Activated CD4-positive, alpha-beta T cell treated with anti-CD3 and anti-CD28 coated beads, Interleukin-2, amount 10 ng/mL, durations not matched to agents 24 days and 14 days (primary cell): ENCODE data around the gene PLEKHA7. TPM values are rescaled to one million over a fixed set of nuclear protein-coding genes. Genes with fewer than 3 reads are reported as not detected.
A peak's percentile ranks its signal among the peaks of the same experiment; 100 is the strongest.
"Not testable (repeated sequence)": the region's sequence is repeated elsewhere in the genome, so short reads cannot be mapped to it uniquely, and the experiment has no call there.

Source experiments
- DNase-seq: peaks from one replicate; pipeline ENCODE4 v3.0.0; 2022
- H3K27ac Mint-ChIP-seq: one replicate; pipeline ENCODE4 v1.8.0; 2022; ENCODE audit warnings: mild to moderate bottlenecking, mixed read lengths
- H3K27me3 Mint-ChIP-seq: one replicate; pipeline ENCODE4 v1.8.0; 2022; ENCODE audit warnings: mixed read lengths
- H3K36me3 Mint-ChIP-seq: one replicate; pipeline ENCODE4 v1.8.0; 2022; ENCODE audit warnings: low read depth, mild to moderate bottlenecking, mixed read lengths
- H3K4me1 Mint-ChIP-seq: one replicate; pipeline ENCODE4 v1.8.0; 2021; ENCODE audit warnings: mixed read lengths
- H3K4me3 Mint-ChIP-seq: one replicate; pipeline ENCODE4 v1.8.0; 2022; ENCODE audit warnings: mild to moderate bottlenecking, moderate library complexity, mixed read lengths
- H3K9me3 Mint-ChIP-seq: one replicate; pipeline ENCODE4 v1.8.0; 2021; ENCODE audit warnings: mixed read lengths
- intact Hi-C: fragments of 100-400 bp; cut with micrococcal nuclease; formaldehyde crosslinking; loops from one replicate; pipeline ENCODE4 v1.15.1; 2023
- total RNA-seq: library from RNA; stranded (reverse); gene quantifications from 2 replicates; pipeline ENCODE4 v1.2.3, GENCODE V29; 2022

The PLEKHA7 gene
- total RNA-seq, 1 donor from 2014 or later, result 16.7 TPM

DNA sequence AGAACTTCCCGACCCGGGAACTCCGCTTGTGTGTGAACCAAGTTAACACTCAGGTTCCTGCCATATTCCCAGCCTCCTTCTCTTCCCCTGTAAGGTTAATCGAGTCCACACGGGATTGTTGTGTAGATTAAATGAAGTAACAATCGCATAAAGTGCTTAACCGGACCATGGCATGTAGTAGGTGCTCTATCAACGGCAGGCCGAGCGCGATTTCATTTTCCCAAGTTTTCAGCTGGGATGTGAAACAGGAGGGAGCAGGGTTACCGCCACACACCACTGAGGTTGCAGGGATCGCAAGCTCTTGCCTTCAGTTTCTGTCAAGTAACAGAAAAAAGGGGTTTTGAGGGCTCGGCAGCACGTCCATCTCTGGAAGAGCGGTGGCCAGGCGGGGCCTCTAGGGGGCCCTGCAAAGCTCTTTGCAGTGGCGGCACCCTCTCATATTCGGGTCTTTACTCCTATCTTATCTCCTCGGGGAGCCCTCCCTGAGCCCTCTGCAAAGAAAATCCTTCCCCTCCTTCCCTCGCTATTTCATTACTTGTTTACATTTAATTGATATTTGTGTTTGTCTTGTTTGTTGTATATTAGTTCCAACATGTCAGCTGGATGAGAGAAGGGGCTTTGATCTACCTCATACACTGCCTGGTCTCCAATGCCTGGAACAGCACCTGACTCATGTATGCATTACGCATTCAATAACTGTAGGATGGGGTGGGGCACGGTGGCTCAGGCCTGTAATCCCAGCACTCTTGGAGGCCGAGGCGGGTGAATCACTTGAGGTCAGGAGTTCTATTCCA is 816 bp upstream of the PLEKHA7 start:
- no peaks in the 10 kb centered on the region for H3K36me3 Mint-ChIP-seq
- H3K9me3 Mint-ChIP-seq, result no peaks in the 10 kb centered on the region
- peak overlapping the region; percentile 48 for H3K27ac Mint-ChIP-seq
- intact Hi-C loops, result loop anchor here (5.0 kb wide), 1 partner anchor 78 kb away; no protein-coding TSS in a partner anchor
- H3K4me1 Mint-ChIP-seq, result peaks cover 3% of the 10 kb centered on the region
- H3K4me3 Mint-ChIP-seq, result peak overlapping the region; percentile 84
- H3K27me3 Mint-ChIP-seq, result peaks cover 39% of the 10 kb centered on the region
- DNase-seq, result peak; percentile 67

DNA sequence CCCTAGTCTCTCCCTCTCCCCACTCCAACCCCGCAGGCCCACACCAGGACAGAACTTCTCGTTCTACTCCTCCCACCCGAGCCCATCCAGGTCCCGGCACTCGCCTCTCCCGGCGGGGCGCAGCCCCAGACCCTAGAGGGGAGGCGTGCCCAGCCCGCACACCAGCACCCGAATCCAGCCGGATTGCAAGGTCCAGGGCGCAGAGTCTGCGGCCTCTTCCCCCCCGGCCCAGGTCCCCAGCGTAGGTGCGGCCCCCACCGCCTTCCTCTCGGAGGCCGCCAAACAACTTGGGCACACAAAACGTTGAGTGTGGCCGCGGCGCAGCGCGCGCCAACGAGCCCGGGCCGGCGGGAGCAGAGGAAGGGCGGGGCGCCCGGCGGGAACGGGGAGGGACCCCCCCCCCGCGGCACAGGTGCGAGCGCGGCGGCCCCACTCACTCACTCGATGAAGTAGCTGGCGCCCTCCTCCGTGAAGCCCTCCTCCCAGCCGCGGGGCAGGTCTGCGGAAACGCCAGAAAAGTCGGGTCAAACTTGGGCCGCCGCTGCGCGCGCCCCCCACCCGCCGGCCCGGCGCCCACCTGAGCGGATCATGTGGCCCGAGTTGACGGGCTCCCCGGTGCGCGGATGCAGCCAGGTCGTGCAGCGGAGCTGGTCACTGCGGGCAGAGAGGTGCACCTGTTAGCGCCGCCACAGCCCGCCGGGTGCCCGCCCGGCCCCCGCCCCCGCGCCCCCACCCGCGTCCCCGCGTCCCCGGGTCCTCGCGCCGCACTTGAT is 480 bp downstream of the PLEKHA7 start:
- Mint-ChIP-seq H3K27ac (no peak overlapping the region), H3K4me1 (peaks cover 3% of the 10 kb centered on the region), H3K4me3 (peak overlapping the region; percentile 59), H3K27me3 (peaks cover 33% of the 10 kb centered on the region), H3K9me3 (no peaks in the 10 kb centered on the region), H3K36me3 (no peaks in the 10 kb centered on the region)
- intact Hi-C loops, result loop anchor here (5.0 kb wide), 1 partner anchor 76 kb away; no protein-coding TSS in a partner anchor
- peak; percentile 72 for DNase-seq

DNA sequence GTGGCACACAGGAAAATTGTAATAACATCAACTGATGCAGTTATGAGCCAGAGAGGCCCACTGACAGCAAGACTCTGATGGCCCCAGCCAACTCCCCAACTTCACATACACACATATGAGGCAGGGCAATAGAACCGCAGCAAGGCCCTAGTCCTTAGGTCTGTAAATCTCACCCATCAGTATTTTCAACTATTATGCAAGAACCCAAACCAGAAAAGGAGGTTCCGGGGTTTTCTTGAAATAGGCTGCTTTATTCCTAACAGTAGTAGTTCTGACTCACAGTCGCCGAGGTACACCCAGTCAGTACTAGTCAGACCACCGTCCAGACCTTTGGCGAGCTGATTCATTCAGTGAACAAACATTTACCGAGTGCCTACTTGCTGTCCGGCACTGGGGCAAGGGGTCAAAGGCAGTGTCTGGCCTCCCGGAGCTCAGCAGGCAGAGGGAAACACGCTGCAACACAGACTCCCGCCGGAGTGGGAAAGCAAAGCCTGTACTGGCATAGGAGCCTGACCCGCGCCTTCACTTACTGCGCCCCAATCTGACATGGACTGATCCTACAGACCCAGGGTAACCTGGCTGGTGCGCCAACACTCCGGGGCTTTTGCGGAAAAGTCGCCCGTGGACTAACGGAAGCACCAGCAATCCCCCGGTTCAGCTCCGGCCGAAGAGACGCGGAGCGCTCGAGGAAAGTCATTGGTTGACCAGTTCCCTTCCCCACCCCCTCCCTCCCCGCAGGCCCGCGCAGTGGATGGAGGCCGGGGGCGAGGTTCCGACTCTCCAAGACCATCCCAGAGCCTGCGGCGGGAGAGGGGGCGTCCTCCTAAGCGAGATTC is 1.3 kb downstream of the PLEKHA7 start:
- Mint-ChIP-seq H3K27ac (no peak overlapping the region), H3K36me3 (no peaks in the 10 kb centered on the region), H3K4me3 (peak overlapping the region; percentile 59), H3K9me3 (no peaks in the 10 kb centered on the region), H3K4me1 (peaks cover 3% of the 10 kb centered on the region), H3K27me3 (peaks cover 27% of the 10 kb centered on the region)
- intact Hi-C loops, result loop anchor here (5.0 kb wide), 1 partner anchor 76 kb away; no protein-coding TSS in a partner anchor
- no peak for DNase-seq

DNA sequence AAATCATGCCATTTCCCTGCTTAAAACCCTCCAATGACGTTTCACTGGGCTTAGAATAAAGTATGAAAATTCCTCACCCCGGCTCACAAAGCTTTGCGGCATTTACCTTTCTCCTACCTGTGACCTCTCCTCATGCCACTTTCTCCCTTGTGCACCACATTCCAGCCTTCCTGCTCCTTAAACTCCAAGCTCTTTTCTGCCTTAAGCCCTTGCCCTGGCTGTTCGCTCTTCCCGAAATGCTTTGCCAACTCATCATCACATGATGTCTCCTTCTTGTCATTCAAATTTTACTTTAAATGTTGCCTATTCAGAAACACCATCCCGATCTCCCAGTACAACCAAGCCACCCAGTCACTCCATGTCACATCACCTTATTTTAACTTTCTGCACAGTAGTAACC is 2.0 kb downstream of the PLEKHA7 start:
- Mint-ChIP-seq H3K27ac (no peak overlapping the region), H3K36me3 (no peaks in the 10 kb centered on the region), H3K4me1 (peaks cover 3% of the 10 kb centered on the region), H3K9me3 (no peaks in the 10 kb centered on the region), H3K27me3 (peaks cover 26% of the 10 kb centered on the region), H3K4me3 (no peak overlapping the region)
- intact Hi-C loops, result loop anchor here (5.0 kb wide), 1 partner anchor 75 kb away; no protein-coding TSS in a partner anchor
- no peak for DNase-seq

DNA sequence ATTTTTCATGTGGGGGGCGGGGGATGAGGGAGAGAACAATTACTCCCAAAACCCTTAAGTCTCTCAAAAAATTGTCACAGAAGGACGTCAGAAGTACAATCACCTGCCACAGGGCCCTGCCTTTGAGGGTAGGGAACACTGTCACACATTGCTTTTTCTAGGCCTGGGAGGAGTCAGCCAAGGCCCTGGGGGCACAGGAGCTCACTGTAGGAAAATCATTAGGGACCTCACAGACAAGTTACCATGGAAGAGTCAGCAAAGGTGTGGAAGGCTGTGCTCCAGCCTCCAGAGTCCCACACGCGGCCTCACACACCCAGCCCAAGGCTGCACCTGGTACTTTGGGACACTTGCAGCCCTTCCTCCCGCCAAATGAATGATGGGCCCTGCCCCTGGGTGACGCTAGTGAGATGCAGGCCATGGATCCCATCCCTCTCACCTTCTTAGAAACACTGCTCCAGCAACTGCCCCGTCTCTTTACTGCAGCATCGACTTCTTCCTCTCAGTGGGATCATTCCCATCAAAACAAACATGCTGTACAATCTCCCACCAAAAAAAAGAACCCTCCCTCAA is 3.3 kb downstream of the PLEKHA7 start:
- no peak overlapping the region for H3K27ac Mint-ChIP-seq
- H3K36me3 Mint-ChIP-seq, result no peaks in the 10 kb centered on the region
- no peak for DNase-seq
- peaks cover 3% of the 10 kb centered on the region for H3K4me1 Mint-ChIP-seq
- no peak overlapping the region for H3K4me3 Mint-ChIP-seq
- H3K27me3 Mint-ChIP-seq, result peaks cover 14% of the 10 kb centered on the region
- intact Hi-C loops, result loop anchor here (5.0 kb wide), 1 partner anchor 74 kb away; no protein-coding TSS in a partner anchor
- H3K9me3 Mint-ChIP-seq, result no peaks in the 10 kb centered on the region

DNA sequence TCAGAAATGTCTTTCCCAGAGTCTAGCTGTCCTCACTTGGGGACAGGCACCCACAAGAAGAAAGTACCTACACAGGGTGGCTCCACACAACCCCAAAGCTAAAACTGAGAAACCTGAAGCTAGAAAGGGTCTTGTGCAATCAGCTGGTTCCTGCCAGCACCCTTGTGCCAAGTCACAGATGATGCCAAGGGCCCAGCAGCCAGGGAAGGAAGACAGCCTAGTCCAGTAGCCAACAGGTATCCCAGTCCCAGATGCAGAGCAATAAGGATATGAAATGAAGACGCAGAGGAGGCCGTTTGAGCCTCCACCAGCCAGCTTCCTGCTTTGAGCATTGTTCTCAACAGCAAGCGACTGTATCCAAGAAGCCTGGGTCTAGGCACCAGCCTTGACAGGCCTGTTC is 6.1 kb downstream of the PLEKHA7 start:
- intact Hi-C loops, result no loop called here
- DNase-seq, result no peak
- Mint-ChIP-seq H3K27me3 (peaks cover 2% of the 10 kb centered on the region), H3K9me3 (no peaks in the 10 kb centered on the region), H3K4me3 (no peak overlapping the region), H3K4me1 (peaks cover 3% of the 10 kb centered on the region), H3K27ac (no peak overlapping the region), H3K36me3 (no peaks in the 10 kb centered on the region)

DNA sequence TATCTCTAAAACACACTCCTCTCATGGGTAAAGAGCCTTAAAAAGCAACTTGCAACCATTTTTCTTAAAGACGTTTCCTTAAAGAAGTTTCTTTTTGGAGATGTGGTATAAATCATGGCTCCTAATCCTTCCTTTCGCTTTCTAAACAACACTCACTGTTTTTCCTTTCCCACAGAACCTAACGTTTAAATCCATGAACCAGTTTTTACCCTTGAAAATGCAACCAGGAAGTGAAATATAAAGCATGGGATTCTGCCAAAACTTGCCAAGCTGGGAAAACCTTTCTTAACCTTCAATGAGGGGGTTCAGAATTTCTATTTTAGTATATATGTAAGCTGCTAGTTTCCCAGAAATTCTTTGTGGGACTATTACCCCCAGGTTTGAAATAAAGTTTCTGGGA is 8.6 kb downstream of the PLEKHA7 start:
- intact Hi-C loops, result no loop called here
- Mint-ChIP-seq H3K27ac (no peak overlapping the region), H3K36me3 (no peaks in the 10 kb centered on the region), H3K27me3 (peaks cover 2% of the 10 kb centered on the region), H3K4me1 (peaks cover 3% of the 10 kb centered on the region), H3K4me3 (no peak overlapping the region), H3K9me3 (no peaks in the 10 kb centered on the region)
- DNase-seq, result no peak

DNA sequence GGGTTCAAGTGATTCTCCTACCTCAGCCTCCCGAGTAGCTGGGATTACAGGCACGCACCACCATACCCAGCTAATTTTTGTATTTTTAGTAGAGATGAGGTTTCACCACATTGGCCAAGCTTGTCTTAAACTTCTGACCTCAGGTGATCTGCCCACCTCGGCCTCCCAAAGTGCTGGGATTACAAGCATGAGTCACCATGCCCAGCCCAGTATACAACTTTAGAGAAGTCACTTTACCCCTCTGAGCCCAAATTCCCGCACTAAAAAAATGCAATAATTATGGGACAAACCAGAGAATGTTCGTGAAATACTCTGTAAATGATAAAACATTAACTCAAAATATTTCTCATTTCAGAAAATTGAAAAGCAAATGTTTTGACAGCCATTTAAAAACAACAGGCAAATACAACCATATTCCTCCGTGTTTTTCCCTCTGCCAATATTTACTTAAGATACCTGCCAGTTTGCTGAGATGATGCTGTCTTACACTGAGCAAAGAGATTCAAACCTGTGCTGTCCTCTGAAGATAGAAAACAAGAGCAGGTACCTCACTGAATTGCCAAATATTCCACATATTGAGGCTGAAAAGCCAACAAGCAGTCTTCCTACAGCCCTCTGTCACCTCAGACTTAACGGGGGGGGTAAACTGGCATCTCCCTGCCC is 9.6 kb downstream of the PLEKHA7 start:
- intact Hi-C loops, result no loop called here
- no peak for DNase-seq
- Mint-ChIP-seq H3K27ac (no peak overlapping the region), H3K4me3 (no peak overlapping the region), H3K9me3 (no peaks in the 10 kb centered on the region), H3K36me3 (no peaks in the 10 kb centered on the region), H3K27me3 (peaks cover 2% of the 10 kb centered on the region), H3K4me1 (peaks cover 3% of the 10 kb centered on the region)

DNA sequence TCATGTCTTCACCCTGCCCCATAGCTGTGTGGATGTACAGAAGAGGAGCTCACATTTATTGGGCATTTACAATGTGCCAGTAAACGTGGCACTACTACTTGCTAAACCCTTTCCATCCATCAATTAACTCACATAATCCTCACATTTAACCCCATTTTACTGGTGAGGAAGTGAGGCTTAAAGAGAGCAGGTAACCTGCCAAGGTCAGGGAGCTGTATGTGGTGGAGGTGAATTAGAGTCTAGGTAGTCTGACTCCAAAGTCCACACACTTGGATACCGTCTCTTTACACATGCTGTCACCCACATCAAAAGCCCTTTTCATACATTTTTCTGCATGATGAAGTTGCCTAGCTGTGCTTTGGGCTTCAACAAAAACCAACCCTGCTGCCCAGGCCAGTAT is 10.8 kb downstream of the PLEKHA7 start:
- Mint-ChIP-seq H3K36me3 (no peaks in the 10 kb centered on the region), H3K9me3 (no peaks in the 10 kb centered on the region), H3K27me3 (peaks cover 6% of the 10 kb centered on the region), H3K4me3 (no peak overlapping the region), H3K4me1 (peaks cover 3% of the 10 kb centered on the region), H3K27ac (no peak overlapping the region)
- no peak for DNase-seq
- intact Hi-C loops, result no loop called here

DNA sequence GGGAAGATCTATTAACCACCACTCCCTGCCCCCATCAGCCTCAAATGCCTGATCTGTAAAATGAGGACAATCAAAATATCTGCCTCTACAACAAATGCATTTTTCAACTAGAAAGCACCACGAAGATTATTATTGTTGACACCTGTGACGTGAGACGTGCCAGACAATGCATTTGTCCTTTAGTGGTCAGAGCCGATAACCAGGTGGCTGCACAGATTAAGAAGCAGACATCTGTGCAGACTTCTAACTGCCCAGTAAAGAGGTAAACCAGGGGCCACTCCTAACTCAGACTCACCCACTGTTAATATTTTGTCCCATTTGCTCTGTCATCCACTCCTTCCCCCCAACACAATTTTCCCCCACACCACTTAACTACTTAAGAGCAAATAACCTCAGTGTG is 11.7 kb downstream of the PLEKHA7 start:
- H3K36me3 Mint-ChIP-seq, result no peaks in the 10 kb centered on the region
- intact Hi-C loops, result no loop called here
- no peaks in the 10 kb centered on the region for H3K9me3 Mint-ChIP-seq
- H3K27ac Mint-ChIP-seq, result no peak overlapping the region
- peaks cover 3% of the 10 kb centered on the region for H3K4me1 Mint-ChIP-seq
- H3K4me3 Mint-ChIP-seq, result no peak overlapping the region
- no peak for DNase-seq
- peaks cover 9% of the 10 kb centered on the region for H3K27me3 Mint-ChIP-seq

DNA sequence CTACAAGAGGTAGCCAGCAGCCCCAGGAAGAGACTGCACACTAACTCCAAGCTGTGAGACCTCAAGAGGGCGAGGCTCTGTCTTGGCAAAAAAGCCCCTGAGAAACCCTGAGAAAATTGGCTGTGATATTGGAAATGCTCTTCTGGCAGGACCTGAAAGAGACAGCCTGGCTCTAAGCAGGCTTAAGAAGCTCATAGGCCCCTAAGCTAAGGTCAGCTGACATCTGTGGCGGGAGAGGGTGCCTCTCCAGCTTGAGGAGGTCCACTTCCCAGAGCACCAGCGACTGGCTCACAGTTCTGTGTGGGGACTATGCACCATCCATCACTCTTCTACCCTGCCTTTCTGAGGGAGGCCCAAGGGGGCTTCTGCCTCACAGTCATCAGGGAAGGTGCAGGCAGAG is 12.4 kb downstream of the PLEKHA7 start:
- Mint-ChIP-seq H3K27me3 (peaks cover 9% of the 10 kb centered on the region), H3K36me3 (no peaks in the 10 kb centered on the region), H3K9me3 (no peaks in the 10 kb centered on the region), H3K4me1 (peaks cover 3% of the 10 kb centered on the region), H3K27ac (no peak overlapping the region), H3K4me3 (no peak overlapping the region)
- intact Hi-C loops, result no loop called here
- no peak for DNase-seq

DNA sequence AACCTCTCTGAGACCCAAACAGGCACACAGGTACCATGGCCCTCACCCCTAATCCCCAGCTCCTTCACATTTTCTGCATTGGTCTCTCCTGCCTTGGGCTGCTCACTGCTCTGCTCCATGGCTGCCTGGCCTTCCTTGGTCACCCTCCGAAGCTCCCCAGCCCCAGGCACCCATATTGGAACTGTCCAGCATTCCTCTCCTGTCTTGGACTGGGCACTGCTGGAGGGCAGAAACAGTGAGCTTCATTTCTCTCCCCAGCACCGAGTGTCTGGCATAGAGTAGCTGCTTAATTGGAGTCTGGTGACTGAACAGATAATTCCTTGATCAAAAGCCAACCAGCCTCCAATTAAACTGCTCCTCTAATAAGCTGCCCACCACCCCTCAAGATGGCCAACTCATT is 13.2 kb downstream of the PLEKHA7 start:
- H3K9me3 Mint-ChIP-seq, result no peaks in the 10 kb centered on the region
- H3K4me3 Mint-ChIP-seq, result no peak overlapping the region
- no peaks in the 10 kb centered on the region for H3K36me3 Mint-ChIP-seq
- peaks cover 9% of the 10 kb centered on the region for H3K27me3 Mint-ChIP-seq
- intact Hi-C loops, result no loop called here
- no peak overlapping the region for H3K27ac Mint-ChIP-seq
- H3K4me1 Mint-ChIP-seq, result peaks cover 3% of the 10 kb centered on the region
- DNase-seq, result no peak

DNA sequence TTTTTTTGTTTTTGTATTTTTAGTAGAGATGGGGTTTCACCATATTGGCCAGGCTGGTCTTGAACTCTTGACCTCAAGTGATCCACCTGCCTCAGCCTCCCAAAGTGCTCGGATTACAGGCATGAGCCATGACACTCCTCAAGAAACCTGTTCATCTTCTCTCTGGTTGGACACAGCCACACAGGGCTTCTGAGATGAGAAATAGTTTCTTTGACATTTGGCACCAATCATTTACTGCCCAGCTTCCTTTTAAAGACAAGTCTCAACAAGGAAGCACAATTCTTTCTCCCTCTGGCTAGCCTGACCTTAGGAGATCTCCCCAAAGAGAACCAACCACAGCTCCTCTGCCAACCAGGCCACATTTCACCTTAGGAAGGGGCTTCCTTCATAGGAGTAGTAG is 14.0 kb downstream of the PLEKHA7 start:
- H3K4me1 Mint-ChIP-seq, H3K4me3 Mint-ChIP-seq, H3K27me3 Mint-ChIP-seq, H3K27ac Mint-ChIP-seq, DNase-seq, H3K36me3 Mint-ChIP-seq, intact Hi-C loops, H3K9me3 Mint-ChIP-seq: not testable (repeated sequence)
